Activated CD8-positive, alpha-beta memory T cell treated with anti-CD3 and anti-CD28 coated beads, Interleukin-2, amount 50 U/mL, for 1 hour (primary cell): Measurements from ENCODE around the gene INPP5E.

Experiments
- DNase-seq: peaks from one replicate; pipeline ENCODE4 v3.0.0-alpha.2; 2020; ENCODE audit errors: extremely low read depth

Gene INPP5E

GRCh38 chr9:136387217-136387616, 52.4 kb downstream of the INPP5E start:
- no peak for DNase-seq

- DNase-seq: no peak
These were observed 53.6 kb downstream of the INPP5E start for GRCh38 chr9:136386018-136386417.

- no peak for DNase-seq
These were observed 54.6 kb downstream of the INPP5E start for GRCh38 chr9:136385015-136385414.

- no peak for DNase-seq
These were observed 56.2 kb downstream of the INPP5E start for GRCh38 chr9:136383436-136383835.

GRCh38 chr9:136381966-136382513, 57.6 kb downstream of the INPP5E start:
- DNase-seq: no peak

GRCh38 chr9:136381311-136381710, 58.3 kb downstream of the INPP5E start:
- no peak for DNase-seq

GRCh38 chr9:136380381-136380780, 59.3 kb downstream of the INPP5E start:
- no peak for DNase-seq

- no peak for DNase-seq
These were observed 59.8 kb downstream of the INPP5E start for GRCh38 chr9:136379891-136380290.

- no peak for DNase-seq
These were observed 60.2 kb downstream of the INPP5E start for GRCh38 chr9:136379401-136379800.

- DNase-seq: no peak
These were observed 60.7 kb downstream of the INPP5E start for GRCh38 chr9:136379003-136379287.
